Muscle layer of colon (tissue), 2 donors: ENCODE measurements around the gene DPP6.
"Not testable (repeated sequence)": the region's sequence is repeated elsewhere in the genome, so short reads cannot be mapped to it uniquely, and the experiment has no call there.

ENCODE experiments used
- H3K27ac ChIP-seq: one replicate; pipeline ENCODE4 v1.7.0; 2013; ENCODE audit warnings: low read depth, mild to moderate bottlenecking, low read length, moderate library complexity
- H3K27me3 ChIP-seq, 2 donors: one replicate each; pipeline ENCODE4 v1.7.0; 2013; ENCODE audit warnings: low read length in 2 of 2, mild to moderate bottlenecking in 2 of 2; ENCODE audit not compliant: insufficient read depth in 2 of 2, control insufficient read depth in 1 of 2
- H3K36me3 ChIP-seq: one replicate; pipeline ENCODE4 v1.7.0; 2013; ENCODE audit warnings: mild to moderate bottlenecking, low read length; ENCODE audit not compliant: insufficient read depth
- H3K4me1 ChIP-seq: one replicate; pipeline ENCODE4 v1.7.0; 2013; ENCODE audit warnings: mild to moderate bottlenecking, low read length; ENCODE audit not compliant: insufficient read depth
- H3K4me3 ChIP-seq, 2 donors: one replicate each; pipeline ENCODE4 v1.7.0; 2013; ENCODE audit warnings: low read length in 2 of 2, low read depth in 1 of 2, mild to moderate bottlenecking in 1 of 2, moderate library complexity in 1 of 2
- H3K9ac ChIP-seq: one replicate; pipeline ENCODE4 v1.7.0; 2013; ENCODE audit warnings: low read length
- H3K9me3 ChIP-seq: one replicate; pipeline ENCODE4 v1.7.0; 2013; ENCODE audit warnings: mild to moderate bottlenecking, low read length
- donor health status: abdominal sarcoma.
- donor health status: Adenocarcinoma of cecum.

DPP6 gene

DNA sequence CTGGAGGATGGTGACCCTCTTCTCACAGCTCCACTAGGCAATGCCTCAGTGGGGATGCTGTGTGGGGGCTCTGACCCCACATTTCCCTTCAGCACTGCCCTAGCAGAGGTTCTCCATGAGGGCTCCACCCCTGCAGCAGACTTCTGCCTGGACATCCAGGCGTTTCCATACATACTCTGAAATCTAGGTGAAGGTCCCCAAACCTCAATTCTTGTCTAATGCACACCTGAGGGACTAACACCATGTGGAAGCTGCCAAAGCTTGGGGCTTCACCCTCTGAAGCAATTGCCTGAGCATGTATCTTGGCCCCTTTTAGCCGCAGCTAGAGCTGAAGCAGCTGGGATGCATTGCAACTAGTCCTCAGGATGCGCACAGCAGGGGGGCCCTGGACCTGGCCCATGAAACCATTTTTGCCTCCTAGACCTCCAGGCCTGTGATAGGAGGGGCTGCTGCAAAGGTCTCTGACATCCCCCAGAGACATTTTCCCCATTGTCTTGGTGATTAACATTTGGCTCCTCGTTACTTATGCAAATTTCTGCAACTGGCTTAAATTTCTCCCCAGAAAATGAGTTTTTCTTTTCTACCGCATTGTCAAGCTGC, 882.3 kb downstream of the DPP6 start:
- not testable (repeated sequence) for H3K9ac ChIP-seq, H3K4me1 ChIP-seq, H3K27ac ChIP-seq, H3K27me3 ChIP-seq, H3K36me3 ChIP-seq, H3K4me3 ChIP-seq, H3K9me3 ChIP-seq

DNA sequence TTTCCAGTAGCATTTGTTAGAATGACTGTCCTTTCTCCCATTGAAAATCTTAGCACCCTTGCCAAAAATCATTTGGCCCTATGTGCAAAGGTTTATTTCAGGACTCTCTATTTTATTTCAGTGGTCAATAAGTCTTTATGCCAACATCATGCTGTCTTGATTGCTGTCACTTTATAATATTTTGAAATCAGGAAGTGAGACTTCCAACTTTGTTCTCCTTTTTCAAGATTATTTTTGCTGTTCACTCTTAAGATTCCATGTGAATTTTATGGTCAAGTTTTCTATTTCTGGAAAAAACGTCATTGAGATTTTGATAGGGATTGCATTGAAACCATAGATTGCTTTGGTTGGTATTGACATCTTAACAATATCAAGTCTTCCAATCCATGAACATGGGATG, 885.6 kb downstream of the DPP6 start:
- H3K4me1 ChIP-seq = no peaks in the 10 kb centered on the region
- no peaks in the 10 kb centered on the region for H3K27me3 ChIP-seq
- no peak overlapping the region for H3K9ac ChIP-seq
- H3K36me3 ChIP-seq = no peaks in the 10 kb centered on the region
- no peaks in the 10 kb centered on the region for H3K9me3 ChIP-seq
- no peak overlapping the region for H3K4me3 ChIP-seq
- H3K27ac ChIP-seq = no peak overlapping the region

DNA sequence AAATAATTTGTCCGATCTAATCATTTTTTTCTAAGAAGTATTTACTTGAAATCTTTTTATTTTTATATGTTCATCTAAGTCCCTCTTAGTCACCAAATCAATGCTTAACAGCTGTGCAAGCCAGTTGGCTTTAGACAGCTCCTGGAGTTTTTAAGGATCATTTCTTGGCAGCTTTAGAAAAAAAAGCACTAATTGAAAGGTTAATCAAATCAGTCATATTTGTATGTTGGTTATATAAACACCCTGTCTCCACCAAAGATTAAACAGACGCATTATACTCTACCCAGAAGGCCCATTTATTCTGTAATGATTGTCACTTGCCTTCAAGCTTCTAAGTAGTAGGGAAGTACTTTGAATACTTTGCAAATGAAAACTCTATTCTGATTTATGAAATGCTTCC, 890.5 kb downstream of the DPP6 start:
- H3K4me3 ChIP-seq = no peak overlapping the region
- no peaks in the 10 kb centered on the region for H3K9me3 ChIP-seq
- H3K27ac ChIP-seq = no peak overlapping the region
- no peaks in the 10 kb centered on the region for H3K27me3 ChIP-seq
- H3K4me1 ChIP-seq = no peaks in the 10 kb centered on the region
- no peak overlapping the region for H3K9ac ChIP-seq
- peaks cover 28% of the 10 kb centered on the region for H3K36me3 ChIP-seq
